ENCODE data around the gene UCP3.

DNA sequence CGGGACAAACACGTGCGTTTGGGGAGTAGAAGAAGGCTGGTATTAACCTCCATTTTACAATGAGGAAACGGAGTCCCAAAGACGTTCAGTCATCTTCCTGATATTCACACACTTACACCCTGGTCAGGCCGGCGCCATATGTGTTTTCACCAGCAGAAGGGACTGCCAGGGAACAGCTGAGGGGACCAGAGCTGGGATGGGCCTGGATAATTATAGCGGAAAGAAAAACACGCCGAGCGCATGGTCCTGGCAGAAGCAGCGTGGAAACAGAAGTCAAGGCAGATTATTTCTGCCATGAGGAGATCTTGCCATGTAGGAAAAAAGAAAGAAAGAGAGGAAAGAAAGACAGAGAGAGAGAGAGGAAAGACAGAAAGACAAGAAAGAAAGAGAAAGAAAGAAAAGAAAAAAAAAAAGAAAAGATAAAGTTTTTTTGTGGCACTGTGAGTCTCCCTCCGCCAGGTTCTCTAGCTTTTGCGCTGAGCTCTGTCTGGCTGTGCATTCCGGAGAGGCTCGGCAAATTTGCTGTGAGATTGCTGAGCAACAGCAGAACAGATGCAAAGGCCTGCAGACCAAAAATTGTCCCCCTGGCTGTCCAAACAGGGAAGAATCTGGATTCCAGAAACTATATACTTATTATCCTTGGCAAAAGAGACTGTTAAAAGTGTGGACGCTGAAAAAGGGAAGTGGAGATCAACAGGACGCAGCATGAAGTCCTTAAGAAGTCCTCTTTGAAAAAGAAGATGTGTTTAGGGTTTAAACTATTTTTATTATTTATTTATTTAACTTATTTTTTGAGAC is 24.9 kb downstream of the UCP3 start:
- TF ChIP-seq EP300 (IDR thresholded peaks at IDR 0.05) = no peak
- TF ChIP-seq, protein P1, sequence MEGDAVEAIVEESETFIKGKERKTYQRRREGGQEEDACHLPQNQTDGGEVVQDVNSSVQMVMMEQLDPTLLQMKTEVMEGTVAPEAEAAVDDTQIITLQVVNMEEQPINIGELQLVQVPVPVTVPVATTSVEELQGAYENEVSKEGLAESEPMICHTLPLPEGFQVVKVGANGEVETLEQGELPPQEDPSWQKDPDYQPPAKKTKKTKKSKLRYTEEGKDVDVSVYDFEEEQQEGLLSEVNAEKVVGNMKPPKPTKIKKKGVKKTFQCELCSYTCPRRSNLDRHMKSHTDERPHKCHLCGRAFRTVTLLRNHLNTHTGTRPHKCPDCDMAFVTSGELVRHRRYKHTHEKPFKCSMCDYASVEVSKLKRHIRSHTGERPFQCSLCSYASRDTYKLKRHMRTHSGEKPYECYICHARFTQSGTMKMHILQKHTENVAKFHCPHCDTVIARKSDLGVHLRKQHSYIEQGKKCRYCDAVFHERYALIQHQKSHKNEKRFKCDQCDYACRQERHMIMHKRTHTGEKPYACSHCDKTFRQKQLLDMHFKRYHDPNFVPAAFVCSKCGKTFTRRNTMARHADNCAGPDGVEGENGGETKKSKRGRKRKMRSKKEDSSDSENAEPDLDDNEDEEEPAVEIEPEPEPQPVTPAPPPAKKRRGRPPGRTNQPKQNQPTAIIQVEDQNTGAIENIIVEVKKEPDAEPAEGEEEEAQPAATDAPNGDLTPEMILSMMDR (IDR thresholded peaks at IDR 0.05) = no peak
- TF ChIP-seq POLR2AphosphoS5 (IDR thresholded peaks at IDR 0.05) = no peak
